GM12878 (cell line): ENCODE results near the gene COL5A1. TPM values are rescaled to one million over a fixed set of nuclear protein-coding genes. Genes with fewer than 3 reads are reported as not detected.

Experiments
- ATAC-seq: fragments of 200-7000 bp; cut with Tn5 transposase; 3 replicates; pipeline ENCODE4 v1.9.1; 2020; ENCODE audit warnings: mild to moderate bottlenecking, moderate library complexity
- BruUV-seq: library from RNA; stranded (reverse); fragments of 400-500 nt; replicated peaks from 2 replicates; lab custom pipeline; 2021; lab: Mats Ljungman, UMichigan
- CTCF ChIA-PET: fragments of 300-600 bp; sonication (Branson Sonifier 250); formaldehyde crosslinking; extraction: SDS; loops from one replicate; lab custom pipeline; 2021; ENCODE audit warnings: inconsistent platforms; lab: Yijun Ruan, JAX
- POLR2A ChIA-PET: fragments of 350-600 bp; formaldehyde crosslinking; extraction: SDS; loops from one replicate; lab custom pipeline; 2021; ENCODE audit warnings: inconsistent platforms; lab: Charles Lee
- RAD21 ChIA-PET: fragments of 300-600 bp; sonication (Branson Sonifier 250); formaldehyde crosslinking; loops from one replicate; lab custom pipeline; 2023; ENCODE audit warnings: antibody characterized with exemption; ENCODE audit not compliant: unreplicated experiment; lab: Charles Lee
- SMC1A ChIA-PET: fragments of 300-600 bp; sonication (Branson Sonifier 250); formaldehyde crosslinking; loops from one replicate; lab custom pipeline; 2023; ENCODE audit not compliant: unreplicated experiment, uncharacterized antibody; lab: Charles Lee
- DNase-seq: peaks from one replicate; pipeline ENCODE4 v3.0.0-alpha.2; 2011; ENCODE audit warnings: low read depth, low spot score
- FAIRE-seq: peaks from 3 replicates; lab custom pipeline; 2011; peaks lifted over from hg19 to GRCh38; lab: Jason Lieb, UNC
- H2AFZ ChIP-seq: 2 replicates; pipeline ENCODE4 v1.6.0; 2011; ENCODE audit warnings: low read depth, low read length, control low read depth; ENCODE audit not compliant: control insufficient read depth
- H3K27ac ChIP-seq: 2 replicates; pipeline ENCODE4 v1.5.1; 2011; ENCODE audit warnings: control low read depth; ENCODE audit not compliant: control insufficient read depth, insufficient read depth
- H3K27me3 ChIP-seq, 2 experiments: replicated peaks in 1 of 2; 2 replicates each; pipeline versions ENCODE4 v1.6.0 to v1.6.1; 2011; ENCODE audit warnings: low read length in 1 of 2; ENCODE audit not compliant: control insufficient read depth in 2 of 2, insufficient read depth in 2 of 2
- H3K36me3 ChIP-seq, 2 experiments: 2 replicates each; pipeline ENCODE4 v1.5.1; 2011; ENCODE audit warnings: low read length in 1 of 2; ENCODE audit not compliant: control insufficient read depth in 2 of 2, insufficient read depth in 2 of 2
- H3K4me1 ChIP-seq: 2 replicates; pipeline ENCODE4 v1.6.1; 2011; ENCODE audit warnings: mild to moderate bottlenecking, low read length, moderate library complexity, mixed read lengths; ENCODE audit not compliant: control insufficient read depth, insufficient read depth
- H3K4me2 ChIP-seq: 2 replicates; pipeline ENCODE4 v1.6.0; 2011; ENCODE audit warnings: control low read depth; ENCODE audit not compliant: control insufficient read depth, insufficient read depth
- H3K4me3 ChIP-seq: fragments of 200-600 bp; sonication (generic); 2 replicates; pipeline ENCODE4 v1.5.1; 2016
- H3K79me2 ChIP-seq: 2 replicates; pipeline ENCODE4 v1.6.0; 2011; ENCODE audit warnings: low read length; ENCODE audit not compliant: control insufficient read depth, insufficient read depth
- H3K9ac ChIP-seq: 2 replicates; pipeline ENCODE4 v1.8.0; 2011; ENCODE audit warnings: low read length, control low read depth, mixed read lengths; ENCODE audit not compliant: control insufficient read depth, insufficient read depth
- H3K9me3 ChIP-seq: replicated peaks from 3 replicates; pipeline ENCODE4 v1.5.1; 2011; ENCODE audit warnings: mild to moderate bottlenecking, low read length; ENCODE audit not compliant: control insufficient read depth, insufficient read depth
- H4K20me1 ChIP-seq: 2 replicates; pipeline ENCODE4 v1.6.0; 2011; ENCODE audit not compliant: control insufficient read depth, insufficient read depth
- CEBPB ChIP-seq, 2 experiments: fragments of 150-350 bp in 1 of 2; IDR thresholded peaks; 2 replicates each; pipeline ENCODE4 v1.6.1; 2012 to 2014; ENCODE audit warnings: low read depth in 2 of 2, low read length in 2 of 2, borderline replicate concordance in 1 of 2, inconsistent platforms in 1 of 2
- DPF2 ChIP-seq: fragments of 450-650 bp; IDR thresholded peaks from 2 replicates; pipeline ENCODE4 v1.6.1; 2017; ENCODE audit warnings: mild to moderate bottlenecking
- HDAC6 ChIP-seq: fragments of 200-600 bp; sonication (generic); IDR thresholded peaks from one replicate; pipeline ENCODE4 v1.8.0; 2017; ENCODE audit warnings: antibody characterized with exemption; ENCODE audit not compliant: unreplicated experiment
- SP1 ChIP-seq: IDR thresholded peaks from one replicate; pipeline ENCODE4 v1.6.1; 2011; ENCODE audit warnings: low read depth, low read length
- SRF ChIP-seq, 2 experiments: IDR thresholded peaks; 2 replicates each; pipeline ENCODE4 v1.6.1; 2011; ENCODE audit warnings: low read depth in 2 of 2, low read length in 2 of 2, mild to moderate bottlenecking in 1 of 2, moderate library complexity in 1 of 2
- TCF7 ChIP-seq: IDR thresholded peaks from 2 replicates; pipeline ENCODE4 v1.6.1; 2014; ENCODE audit warnings: antibody characterized with exemption, borderline replicate concordance
- ZNF24 ChIP-seq: fragments of 450-650 bp; IDR thresholded peaks from 2 replicates; pipeline ENCODE4 v1.6.1; 2017; ENCODE audit warnings: antibody characterized with exemption, mild to moderate bottlenecking
- WGBS: methylation state at CpG from one replicate; pipeline ENCODE4 v1.1.6; 2016; ENCODE audit warnings: low lambda C conversion rate; ENCODE audit not compliant: insufficient replicate concordance, insufficient coverage; ENCODE audit errors: missing lambda C conversion rate; 5-methylcytosine and 5-hydroxymethylcytosine counted together
- in situ Hi-C: fragments of 300-500 bp; cut with MboI; formaldehyde crosslinking; loops from 9 replicates; pipeline ENCODE4 v1.14.3; 2018; ENCODE audit warnings: mixed read lengths
- intact Hi-C: fragments of 100-400 bp; cut with micrococcal nuclease; formaldehyde crosslinking; loops from one replicate; pipeline ENCODE4 v1.14.2; 2022; ENCODE audit not compliant: unreplicated experiment
- polyA plus RNA-seq, 11 experiments: library from polyadenylated mRNA; depleted of rRNA in 4 of 11; unstranded in 6 of 11; stranded (reverse) in 5 of 11; fragments of >200 nt; fragmentation: Nextera tagmentation in 4 of 11; fragmentation: Illumina TruSeq in 1 of 11; extraction: Ambion mirVana in 4 of 11; extraction: Trizol in 1 of 11; gene quantifications; 1 replicate in 1 of 11; 2 replicates in 10 of 11; pipeline versions ENCODE4 v1.2.1 to v1.2.3, GENCODE V29; 2011 to 2016; ENCODE audit warnings: inconsistent platforms in 2 of 11, missing spikeins in 2 of 11, low read depth in 1 of 11
- total RNA-seq, 4 experiments: library from RNA; depleted of rRNA in 3 of 4; stranded (reverse); fragments of >200 nt in 3 of 4; fragmentation: Illumina TruSeq in 1 of 4; extraction: Trizol in 1 of 4; gene quantifications; 2 replicates each; pipeline versions ENCODE4 v1.2.1 to v1.2.3, GENCODE V29; 2013 to 2021

The COL5A1 gene
- total and polyA plus RNA-seq, 10 of the 15 experiments (the other 5 are each of a cell fraction or from before 2014, with no cell fraction given), result under 0.01 to 0.15 (median 0.13) TPM; not detected in 4

GRCh38 chr9:134679616-134680392 is 38.2 kb downstream of the COL5A1 start:
- POLR2A ChIA-PET, result no interaction called here
- RAD21 ChIA-PET, result no interaction called here
- Histone ChIP-seq H3K4me2 (no peak overlapping the region), H3K36me3 (no peaks in the 10 kb centered on the region), H3K9me3 (no peaks in the 10 kb centered on the region), H4K20me1 (no peaks in the 10 kb centered on the region), H3K79me2 (no peaks in the 10 kb centered on the region), H3K27me3 (no peaks in the 10 kb centered on the region), H3K4me1 (no peaks in the 10 kb centered on the region), H3K9ac (no peak overlapping the region), H3K4me3 (no peak overlapping the region), H2AFZ (no peak overlapping the region), H3K27ac (no peak overlapping the region)
- TF ChIP-seq SRF (IDR thresholded peaks at IDR 0.05; ENCODE audit: low read depth in 2 of 2, low read length in 2 of 2) (no peak), HDAC6 (no peak), ZNF24 (no peak), SP1 (no peak), TCF7 (no peak), DPF2 (no peak), CEBPB (IDR thresholded peaks at IDR 0.05; ENCODE audit: borderline replicate concordance in 1 of 2, low read depth in 2 of 2, low read length in 2 of 2) (no peak)
- SMC1A ChIA-PET, result interaction anchor here (0.8 kb wide), 1 partner anchor 9 kb away, joined by 3 read pairs; no protein-coding TSS in a partner anchor
- BruUV-seq, result no TSS peak
- no peak for FAIRE-seq
- intact Hi-C loops, result no loop called here
- 39% methylated on average over 14 of the region's 19 CpGs for WGBS
- in situ Hi-C loops, result no loop called here
- DNase-seq, result no peak
- CTCF ChIA-PET, result no interaction called here
- no peak for ATAC-seq
